Measurements from ENCODE around the gene ZCCHC8. TPM values are rescaled to one million over a fixed set of nuclear protein-coding genes. Genes with fewer than 3 reads are reported as not detected.
A peak's percentile ranks its signal among the peaks of the same experiment; 100 is the strongest.

The ZCCHC8 gene
- total RNA-seq = 27.1 TPM

DNA sequence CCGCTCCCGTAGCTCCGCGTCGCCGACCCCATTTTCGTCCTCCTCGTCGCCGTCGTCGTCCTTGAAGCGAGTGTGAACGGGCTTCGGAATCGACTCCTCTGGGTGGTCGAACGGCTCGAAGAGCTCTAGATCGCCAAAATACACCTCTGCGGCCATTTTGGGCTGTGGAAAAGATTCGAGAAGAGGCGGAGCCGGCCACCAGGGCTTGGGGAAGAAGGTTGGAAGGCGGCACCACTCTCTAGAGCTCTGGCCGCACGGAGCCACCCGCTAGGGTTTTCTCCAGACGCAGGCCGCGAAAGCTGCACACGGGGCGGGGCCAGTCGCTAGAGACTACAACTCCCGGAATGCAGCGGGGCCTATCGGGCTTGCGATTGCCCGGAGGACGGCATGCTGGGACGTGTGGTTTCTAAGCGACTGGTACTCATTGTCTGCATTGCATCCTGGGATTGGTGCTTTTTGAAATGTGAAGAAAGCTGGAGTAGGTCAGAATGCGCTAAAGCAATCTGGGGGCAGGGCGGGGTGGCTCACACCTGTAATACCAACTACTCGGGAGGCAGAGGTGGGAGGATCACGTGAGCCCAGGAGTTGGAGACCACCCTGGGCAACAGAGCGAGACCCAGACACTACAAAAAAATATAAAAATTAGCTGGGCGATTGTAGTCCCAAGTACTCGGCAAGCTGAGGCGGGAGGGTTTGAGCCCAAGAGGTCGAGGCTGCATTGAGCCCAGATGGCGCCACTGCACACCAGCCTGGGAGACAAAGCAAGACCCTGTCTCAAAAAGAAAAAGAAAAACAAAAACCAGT, at the start of gene ZCCHC8:
ZCCHC8 (minus strand) TSS at position 248 of the 804 bp plus-strand sequence; CDS start at position 156, 92 bp downstream.
- peak; percentile 98 for DNase-seq (ENCODE audit: low spot score)
- intact Hi-C loops (cut with DNase I) = no loop called here
- ATAC-seq = peak; percentile 99

DNA sequence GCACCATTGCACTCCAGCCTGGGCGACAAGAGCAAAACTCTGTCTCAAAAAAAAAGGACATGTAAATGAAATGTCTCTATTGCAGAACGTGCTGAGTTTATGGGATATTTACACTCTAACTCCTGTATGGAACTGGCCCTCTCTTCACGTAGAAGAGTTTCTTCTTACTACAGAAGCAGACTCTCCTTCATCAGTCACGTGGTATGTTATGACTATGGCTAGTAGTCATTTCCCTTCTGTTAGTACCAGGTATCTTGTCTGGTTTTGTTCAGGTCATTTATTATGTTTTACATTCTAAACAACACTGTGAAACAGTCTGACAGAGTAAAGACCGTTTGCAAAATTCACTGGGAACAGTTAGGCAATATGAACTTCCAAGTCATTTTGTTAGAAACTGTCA, 46.6 kb upstream of the ZCCHC8 start:
- ATAC-seq = no peak
- DNase-seq (ENCODE audit: low spot score) = no peak
- intact Hi-C loops (cut with DNase I) = no loop called here

DNA sequence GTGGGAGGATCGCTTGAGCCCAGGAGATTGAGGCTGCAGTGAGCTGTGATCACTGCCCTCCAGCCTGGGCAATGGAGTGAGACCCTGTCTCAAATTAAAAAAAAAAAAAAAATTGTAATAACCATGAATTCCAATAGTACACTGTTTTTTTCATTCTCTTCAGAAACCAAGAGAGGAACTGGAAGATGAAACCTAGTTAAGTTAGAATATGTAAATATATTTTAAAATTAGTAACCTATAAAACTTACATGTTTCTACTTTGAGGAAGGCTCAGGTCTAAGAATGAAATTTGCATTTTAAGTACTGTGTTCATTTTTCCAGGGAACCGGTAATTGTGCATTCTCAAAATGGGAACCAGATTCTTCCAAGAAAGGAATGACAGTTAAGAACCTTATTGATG, 45.1 kb upstream of the ZCCHC8 start:
- ATAC-seq (no peak), DNase-seq (ENCODE audit: low spot score) (no peak)
- intact Hi-C loops (cut with DNase I) = no loop called here

DNA sequence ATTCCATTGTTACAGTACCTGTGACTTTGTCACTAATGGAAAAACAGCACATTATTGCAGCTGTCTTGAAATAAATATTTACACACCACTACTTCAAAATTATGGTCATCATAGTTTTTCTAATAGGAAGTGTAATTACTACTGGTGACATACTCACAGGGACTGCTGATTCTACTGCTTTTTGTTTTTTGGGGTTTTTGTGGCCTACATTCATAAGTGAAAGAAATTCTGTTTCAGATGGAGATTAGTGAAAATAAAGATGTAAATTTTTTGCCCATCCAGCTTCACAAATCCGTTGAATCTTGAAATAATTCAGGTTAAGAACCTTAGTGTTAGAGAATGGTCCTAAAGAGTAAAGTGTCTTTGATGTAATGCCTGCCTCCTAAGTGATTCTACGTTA, 43.8 kb upstream of the ZCCHC8 start:
- DNase-seq (ENCODE audit: low spot score) = no peak
- intact Hi-C loops (cut with DNase I) = no loop called here
- no peak for ATAC-seq

DNA sequence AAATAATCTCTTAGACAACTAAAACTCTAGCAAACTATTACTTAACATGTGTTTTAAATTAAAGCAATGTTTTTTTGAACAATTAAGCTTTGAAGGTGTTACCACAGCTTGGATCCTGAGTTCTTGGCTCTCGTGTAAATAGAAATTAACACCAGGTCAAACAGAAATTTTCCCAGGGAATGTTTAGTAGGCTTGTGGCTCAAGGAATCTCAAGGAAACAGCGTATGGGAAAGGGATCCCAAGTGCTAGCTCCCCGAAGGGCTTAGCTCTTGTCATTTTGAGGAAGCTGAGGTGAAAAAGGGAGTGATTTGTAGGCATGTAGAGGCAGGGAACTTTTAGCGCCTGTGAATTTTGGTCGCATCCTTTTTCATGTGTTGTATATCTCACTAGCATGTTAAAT, 37.8 kb upstream of the ZCCHC8 start:
- DNase-seq (ENCODE audit: low spot score) (no peak), ATAC-seq (no peak)

DNA sequence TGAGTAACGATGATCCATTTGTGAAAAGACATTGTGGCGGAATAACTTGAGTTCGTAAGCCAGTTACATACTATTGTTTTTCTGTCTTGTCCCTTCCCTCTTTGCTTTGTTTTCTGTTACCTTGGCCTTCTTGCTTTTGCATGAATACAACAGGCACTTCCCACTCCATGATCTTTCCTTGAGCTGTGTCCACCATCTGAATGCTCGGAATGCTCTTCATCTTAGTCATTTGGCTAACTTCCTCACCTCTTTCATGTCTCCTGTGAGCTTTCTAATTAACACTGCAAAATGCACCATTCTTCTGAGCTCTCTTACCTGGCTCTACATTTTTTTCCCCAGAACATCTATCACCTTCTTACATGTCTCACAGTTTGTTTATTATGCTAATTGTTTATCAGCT, 36.3 kb upstream of the ZCCHC8 start:
- no peak for ATAC-seq
- intact Hi-C loops (cut with DNase I) = no loop called here
- DNase-seq (ENCODE audit: low spot score) = no peak

More for the DNA sequence above, 37.8 kb upstream of the ZCCHC8 start:
- intact Hi-C loops (cut with DNase I) = no loop called here

DNA sequence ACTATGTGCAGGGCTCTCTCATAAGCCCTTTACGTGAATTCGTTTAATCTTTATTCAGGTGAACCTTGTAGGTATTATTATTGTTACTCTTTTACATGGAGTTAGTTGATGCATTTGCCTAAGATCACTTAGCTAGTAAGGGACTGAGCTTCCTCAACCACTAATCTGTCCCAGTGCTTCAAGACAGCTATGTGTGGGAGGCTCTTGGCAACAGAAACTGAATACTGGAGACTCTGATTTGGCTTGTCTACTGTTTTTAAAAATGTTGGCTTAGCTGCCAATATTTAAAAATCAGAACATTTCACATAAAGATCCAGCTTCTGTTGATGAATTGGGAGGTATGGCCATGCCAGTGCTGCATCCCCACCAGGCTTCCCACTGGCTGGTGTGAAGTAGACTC, 33.1 kb upstream of the ZCCHC8 start:
- DNase-seq (ENCODE audit: low spot score) (no peak), ATAC-seq (no peak)
- intact Hi-C loops (cut with DNase I) = no loop called here

DNA sequence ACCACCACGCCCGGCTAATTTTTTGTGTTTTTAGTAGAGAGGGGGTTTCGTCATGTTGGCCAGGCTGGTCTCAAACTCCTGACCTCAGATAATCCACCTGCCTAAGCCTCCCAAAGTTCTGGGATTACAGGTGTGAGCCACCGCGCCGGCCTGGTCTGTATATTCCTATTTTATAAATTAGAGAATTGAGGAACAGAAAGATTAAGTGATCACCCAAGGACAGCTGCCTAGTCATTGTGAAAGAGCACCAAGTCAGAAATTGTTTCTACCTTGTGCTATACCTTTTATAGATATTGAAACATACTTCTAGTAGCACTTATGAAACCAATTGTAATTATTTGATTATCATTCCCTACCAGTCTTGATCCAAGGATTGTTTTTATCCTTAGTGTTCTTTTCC, 28.3 kb upstream of the ZCCHC8 start:
- intact Hi-C loops (cut with DNase I) = no loop called here
- ATAC-seq (no peak), DNase-seq (ENCODE audit: low spot score) (no peak)

DNA sequence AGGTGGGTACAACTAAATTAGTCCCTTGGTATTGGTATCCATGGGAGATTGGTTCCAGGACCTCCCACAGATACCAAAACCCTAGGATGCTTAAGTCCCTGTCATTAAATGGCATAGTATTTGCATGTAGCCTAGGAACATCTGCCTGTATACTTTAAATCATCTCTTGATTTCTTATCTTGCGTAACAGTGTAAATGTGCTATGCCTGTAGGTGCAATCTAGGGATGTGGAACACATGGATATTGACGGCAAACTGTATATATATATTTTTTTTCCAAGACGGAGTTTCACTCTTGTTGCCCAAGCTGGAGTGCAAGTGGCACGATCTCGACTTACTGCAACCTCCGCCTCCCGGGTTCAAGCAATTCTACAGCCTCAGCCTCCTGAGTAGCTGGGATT, 27.9 kb upstream of the ZCCHC8 start:
- intact Hi-C loops (cut with DNase I) = no loop called here
- no peak for DNase-seq (ENCODE audit: low spot score)

DNA sequence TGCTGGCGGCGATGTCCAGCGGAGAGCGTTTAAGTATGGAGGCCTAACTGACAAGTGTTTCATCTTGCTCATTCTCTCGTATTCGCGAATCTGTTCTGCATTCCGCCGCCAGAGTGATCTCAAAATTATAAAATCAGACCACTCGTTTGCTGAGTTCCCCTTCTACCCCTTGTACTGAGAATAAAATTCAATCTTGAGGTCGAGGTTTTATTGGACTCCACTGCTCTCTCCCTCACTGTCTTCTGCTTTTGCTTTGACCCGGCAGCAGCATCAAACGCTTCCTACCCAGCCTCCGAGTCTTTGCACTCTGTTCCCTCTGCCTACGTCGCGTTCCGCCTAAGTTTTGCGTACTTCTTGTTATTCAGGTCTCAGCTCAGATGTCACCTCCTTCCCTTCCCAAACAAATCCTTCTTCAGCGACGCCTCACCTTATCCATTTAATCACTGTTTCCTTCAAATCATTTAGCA, 26.8 kb upstream of the ZCCHC8 start:
- ATAC-seq (no peak), DNase-seq (ENCODE audit: low spot score) (no peak)
- intact Hi-C loops (cut with DNase I) = no loop called here

More for the DNA sequence above, 27.9 kb upstream of the ZCCHC8 start:
- no peak for ATAC-seq

DNA sequence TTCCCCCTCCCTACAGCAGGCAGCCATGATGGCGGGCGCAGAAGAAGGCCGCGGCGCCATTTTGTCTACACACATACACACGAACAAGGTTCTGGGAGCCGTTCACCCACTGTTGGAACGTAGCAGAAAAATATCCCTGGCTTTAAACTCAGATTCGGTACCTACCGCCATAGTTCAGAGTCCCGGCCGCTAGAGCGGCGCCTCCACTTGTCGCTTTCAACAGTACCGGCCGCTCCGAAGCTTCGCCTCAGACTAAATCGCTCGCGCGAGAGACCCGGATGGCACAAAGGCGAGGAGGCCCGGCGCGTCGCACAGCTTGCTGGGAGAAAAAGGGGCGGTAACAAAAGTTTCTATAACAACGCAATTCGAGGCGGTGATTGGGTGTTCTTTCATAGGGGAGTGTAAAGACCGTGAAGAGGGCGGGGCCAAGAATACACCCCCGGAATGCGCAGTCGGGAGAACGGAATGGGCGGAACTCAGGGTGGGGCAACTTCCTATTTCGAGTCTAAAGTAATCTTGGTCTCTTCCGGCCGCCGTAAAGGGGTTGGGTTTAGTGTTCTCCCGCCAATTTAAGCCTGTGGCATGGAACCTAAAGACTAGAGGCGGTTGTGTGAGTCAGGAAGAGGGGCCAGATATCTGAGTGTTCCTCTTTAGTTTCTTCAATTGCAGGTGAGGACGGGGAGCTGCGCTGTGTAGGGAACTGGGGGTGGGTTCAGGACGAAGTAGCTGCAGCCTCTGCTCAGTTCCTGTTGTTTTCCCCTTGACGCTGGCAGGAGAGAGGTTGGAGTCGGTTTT, 26.1 kb upstream of the ZCCHC8 start, which contains the start of the genes KNTC1 and RSRC2:
KNTC1 (plus strand) TSS at position 567 of the 795 bp plus-strand sequence. CDS start 2,815 bp downstream, outside the sequence.
RSRC2 (minus strand) TSS at position 254 of the 795 bp plus-strand sequence; CDS start at position 171, 83 bp downstream.
- DNase-seq (ENCODE audit: low spot score) (peak; percentile 98), ATAC-seq (peak; percentile 99)
- intact Hi-C loops (cut with DNase I) = no loop called here

DNA sequence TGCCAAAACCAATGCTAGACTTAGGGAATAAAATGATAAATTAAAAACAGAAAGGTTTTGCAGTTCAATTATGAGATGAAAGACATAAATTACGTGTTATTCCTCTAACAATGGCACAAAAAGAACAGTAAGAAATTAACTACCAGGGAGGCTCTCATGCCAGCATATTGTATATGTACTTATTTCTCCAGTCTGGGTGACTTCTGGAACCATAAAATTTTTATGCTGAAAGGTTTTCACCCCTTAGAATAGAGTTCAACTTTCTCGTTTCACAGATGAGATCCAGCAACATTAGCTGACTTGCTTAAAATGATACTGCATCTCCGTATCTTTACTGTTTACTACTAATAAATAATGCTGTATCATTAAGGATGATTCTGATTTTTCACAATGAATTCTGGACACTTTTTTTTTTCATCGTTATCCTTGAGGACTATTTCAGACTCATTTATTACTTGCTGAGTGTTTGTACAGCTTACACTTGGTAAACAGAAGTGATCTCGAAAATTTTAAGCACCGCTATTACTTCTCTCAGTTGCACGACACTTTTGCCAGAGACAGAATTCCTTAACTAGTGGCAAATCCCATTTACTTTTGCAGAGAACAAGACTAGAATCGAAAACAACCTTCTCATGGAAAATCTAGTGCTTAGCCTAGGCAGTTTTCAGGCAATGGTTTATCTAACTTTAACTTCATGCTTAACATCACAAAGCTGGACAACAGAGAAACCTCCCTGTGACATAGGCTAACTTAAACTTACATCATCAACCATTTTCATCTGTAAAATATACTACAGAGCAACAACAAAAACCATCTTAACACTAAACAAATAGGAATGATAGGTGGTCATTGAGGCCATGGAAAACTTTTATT, 23.4 kb upstream of the ZCCHC8 start:
- ATAC-seq (no peak), DNase-seq (ENCODE audit: low spot score) (no peak)
- intact Hi-C loops (cut with DNase I) = no loop called here

DNA sequence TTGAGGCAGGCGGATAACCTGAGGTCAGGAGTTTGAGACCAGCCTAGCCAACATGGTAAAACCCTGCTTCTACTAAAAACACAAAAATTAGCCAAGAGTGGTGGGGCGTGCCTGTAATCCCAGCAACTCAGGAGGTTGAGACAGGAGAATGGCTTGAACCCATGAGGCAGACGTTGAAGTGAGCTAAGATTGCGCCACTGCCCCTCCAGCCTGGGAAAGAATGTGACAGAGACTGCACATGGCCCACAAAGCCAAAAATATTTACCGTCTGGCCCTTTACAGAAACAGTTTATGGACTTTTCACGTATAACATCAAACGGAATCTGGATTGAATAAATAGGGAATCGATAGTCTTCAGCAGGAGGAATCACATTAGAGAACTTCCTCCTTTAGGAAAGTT, 22.5 kb upstream of the ZCCHC8 start:
- intact Hi-C loops (cut with DNase I) = no loop called here
- ATAC-seq (no peak), DNase-seq (ENCODE audit: low spot score) (no peak)

DNA sequence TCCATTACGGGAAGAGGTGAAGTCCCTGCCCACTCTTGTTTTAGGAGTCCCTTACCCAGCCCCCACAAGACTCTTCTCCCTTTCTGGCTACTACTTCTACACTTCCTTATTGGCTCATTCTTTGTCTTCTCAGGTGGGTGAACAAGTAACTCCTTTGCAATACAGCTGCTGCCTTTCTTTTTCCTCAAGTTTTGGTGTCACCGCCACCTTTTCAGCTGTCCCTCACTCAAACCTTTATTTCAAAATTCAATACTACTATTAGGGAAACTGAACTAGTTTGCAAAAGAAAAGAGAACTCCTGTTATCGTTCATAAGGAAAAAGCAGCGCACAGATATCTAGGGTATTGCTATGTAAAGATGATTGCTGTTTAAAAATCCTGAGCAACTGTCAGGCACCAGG, 19.9 kb upstream of the ZCCHC8 start:
- intact Hi-C loops (cut with DNase I) = no loop called here
- no peak for ATAC-seq
- no peak for DNase-seq (ENCODE audit: low spot score)

DNA sequence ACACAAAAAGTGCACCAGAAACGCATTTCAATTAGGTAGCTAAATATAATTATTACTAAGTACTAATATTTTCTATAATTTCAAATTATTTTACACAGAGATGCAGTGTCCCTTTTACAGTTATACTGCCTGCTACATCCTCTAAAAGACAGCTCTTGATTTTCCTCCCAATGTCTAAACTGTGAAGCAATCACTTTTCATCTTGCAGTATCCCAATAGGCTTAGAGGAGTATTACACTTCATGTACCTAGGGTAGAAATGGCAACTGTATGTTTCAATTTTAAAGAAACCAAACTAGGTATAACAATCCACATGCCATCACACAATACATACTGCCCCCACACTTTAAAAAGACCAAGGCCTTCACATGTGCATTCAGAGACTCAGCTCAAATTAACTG, 18.7 kb upstream of the ZCCHC8 start:
- no peak for DNase-seq (ENCODE audit: low spot score)
- intact Hi-C loops (cut with DNase I) = no loop called here
- ATAC-seq = no peak

DNA sequence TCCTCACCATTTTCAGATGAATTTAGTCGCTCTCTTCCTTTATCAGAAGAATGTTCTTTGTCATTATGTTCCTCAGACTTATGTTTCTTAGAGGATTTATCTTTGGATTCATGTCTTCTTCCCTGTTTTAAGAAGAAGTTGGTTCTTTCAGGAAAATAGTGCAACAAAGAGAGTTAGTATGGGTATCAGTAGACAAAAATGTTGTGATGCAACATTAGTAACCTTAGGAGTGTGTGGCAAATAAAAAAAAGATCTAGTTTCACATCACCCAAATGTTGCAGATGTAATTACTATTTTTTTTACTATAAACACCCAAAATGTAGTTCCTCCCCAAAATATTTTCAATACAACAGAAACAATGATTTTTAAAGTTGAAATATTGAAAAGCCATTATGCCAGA, 18.2 kb upstream of the ZCCHC8 start:
- intact Hi-C loops (cut with DNase I) = no loop called here
- no peak for ATAC-seq
- no peak for DNase-seq (ENCODE audit: low spot score)

DNA sequence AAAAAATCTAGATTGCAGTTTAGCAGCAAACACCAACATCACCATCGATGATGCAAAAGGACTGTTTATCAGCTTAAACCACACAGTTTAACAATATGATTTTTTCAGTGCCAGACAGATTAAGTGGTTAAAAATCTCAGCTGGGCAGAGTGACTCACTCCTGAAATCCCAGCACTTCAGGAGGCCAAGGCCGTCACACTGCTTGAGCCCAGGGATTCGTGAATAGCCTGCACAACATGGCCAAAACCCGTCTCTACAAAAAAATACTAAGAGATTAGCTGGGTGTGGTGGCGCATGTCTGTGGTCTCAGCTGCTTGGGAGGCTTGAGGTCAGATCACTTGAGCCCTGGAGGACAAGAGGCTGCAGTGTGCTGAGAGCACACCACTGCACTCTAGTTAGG, 17.1 kb upstream of the ZCCHC8 start:
- intact Hi-C loops (cut with DNase I) = no loop called here
- ATAC-seq = no peak
- no peak for DNase-seq (ENCODE audit: low spot score)

DNA sequence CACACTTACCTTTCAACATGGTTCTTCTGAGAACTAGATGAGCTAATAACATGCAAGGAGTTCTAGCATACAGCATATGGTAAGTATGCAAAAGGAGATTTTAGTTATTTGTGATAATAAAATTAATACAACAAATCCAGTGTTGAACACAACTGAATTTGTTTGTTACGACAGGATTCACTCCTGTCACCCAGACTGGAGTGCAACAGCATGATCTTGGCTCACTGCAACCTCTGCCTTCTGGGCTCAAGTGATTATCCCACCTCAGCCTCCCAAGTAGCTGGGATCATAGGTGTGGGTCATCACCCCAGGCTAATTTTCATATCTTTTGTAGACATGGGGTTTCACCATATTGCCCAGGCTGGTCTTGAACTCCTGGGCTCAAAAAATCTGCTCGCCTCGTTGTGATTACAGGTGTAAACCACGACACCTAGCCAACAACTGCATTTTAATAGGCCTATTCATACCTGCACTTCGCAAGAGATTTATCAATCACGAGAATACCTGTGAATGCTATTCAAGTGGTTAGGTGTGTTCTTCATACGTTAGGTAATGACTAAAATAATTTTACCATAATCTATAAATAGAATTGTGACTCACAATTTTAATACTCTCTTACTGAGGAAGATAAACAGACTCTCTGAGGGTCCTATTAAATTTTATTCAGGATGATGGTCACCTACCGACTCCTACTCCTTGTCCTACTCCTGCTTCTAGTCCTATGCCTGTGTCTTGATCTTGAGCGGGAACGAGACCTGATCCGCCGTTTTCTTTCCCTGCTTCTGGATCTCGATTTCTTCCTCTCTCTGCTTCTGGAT, 16.0 kb upstream of the ZCCHC8 start:
- DNase-seq (ENCODE audit: low spot score) = no peak
- intact Hi-C loops (cut with DNase I) = no loop called here
- ATAC-seq = no peak

Measured in sciatic nerve (tissue), 2 donors.